ENCODE data around the gene GLP1R.

The GLP1R gene

GRCh38 chr6:39044181-39044580 lies 4.4 kb upstream of the GLP1R start:
- Histone ChIP-seq H3K36me3 (ENCODE audit: control insufficient read depth, insufficient read depth, low read length, severe bottlenecking) (no peaks in the 10 kb centered on the region), H3K4me3 (ENCODE audit: low read length) (no peak overlapping the region), H3K4me1 (ENCODE audit: control insufficient read depth, insufficient read depth, low read length) (no peaks in the 10 kb centered on the region), H3K27me3 (replicated peaks; ENCODE audit: control insufficient read depth, insufficient read depth, low read length) (peaks cover 44% of the 10 kb centered on the region), H3K9me3 (ENCODE audit: control insufficient read depth, low read length) (peaks cover 10% of the 10 kb centered on the region), H3K9ac (ENCODE audit: low read length) (no peak overlapping the region)
- DNase-seq (ENCODE audit: low read depth), result no peak

GRCh38 chr6:39047434-39048327 lies 900 bp upstream of the GLP1R start:
- peak overlapping the region; percentile 59 for H3K4me3 ChIP-seq (ENCODE audit: low read length)
- no peak overlapping the region for H3K9ac ChIP-seq (ENCODE audit: low read length)
- no peaks in the 10 kb centered on the region for H3K9me3 ChIP-seq (ENCODE audit: control insufficient read depth, low read length)
- H3K27me3 ChIP-seq (replicated peaks; ENCODE audit: control insufficient read depth, insufficient read depth, low read length), result peaks cover 69% of the 10 kb centered on the region
- no peak for DNase-seq (ENCODE audit: low read depth)
- H3K36me3 ChIP-seq (ENCODE audit: control insufficient read depth, insufficient read depth, low read length, severe bottlenecking), result no peaks in the 10 kb centered on the region
- no peaks in the 10 kb centered on the region for H3K4me1 ChIP-seq (ENCODE audit: control insufficient read depth, insufficient read depth, low read length)

- Histone ChIP-seq H3K4me1 (ENCODE audit: control insufficient read depth, insufficient read depth, low read length) (peaks cover 5% of the 10 kb centered on the region), H3K36me3 (ENCODE audit: control insufficient read depth, insufficient read depth, low read length, severe bottlenecking) (no peaks in the 10 kb centered on the region), H3K9ac (ENCODE audit: low read length) (no peak overlapping the region), H3K27me3 (replicated peaks; ENCODE audit: control insufficient read depth, insufficient read depth, low read length) (peaks cover 82% of the 10 kb centered on the region), H3K9me3 (ENCODE audit: control insufficient read depth, low read length) (no peaks in the 10 kb centered on the region), H3K4me3 (ENCODE audit: low read length) (no peak overlapping the region)
- DNase-seq (ENCODE audit: low read depth), result no peak
Measured at GRCh38 chr6:39049575-39050283, 1.1 kb downstream of the GLP1R start.

DNA sequence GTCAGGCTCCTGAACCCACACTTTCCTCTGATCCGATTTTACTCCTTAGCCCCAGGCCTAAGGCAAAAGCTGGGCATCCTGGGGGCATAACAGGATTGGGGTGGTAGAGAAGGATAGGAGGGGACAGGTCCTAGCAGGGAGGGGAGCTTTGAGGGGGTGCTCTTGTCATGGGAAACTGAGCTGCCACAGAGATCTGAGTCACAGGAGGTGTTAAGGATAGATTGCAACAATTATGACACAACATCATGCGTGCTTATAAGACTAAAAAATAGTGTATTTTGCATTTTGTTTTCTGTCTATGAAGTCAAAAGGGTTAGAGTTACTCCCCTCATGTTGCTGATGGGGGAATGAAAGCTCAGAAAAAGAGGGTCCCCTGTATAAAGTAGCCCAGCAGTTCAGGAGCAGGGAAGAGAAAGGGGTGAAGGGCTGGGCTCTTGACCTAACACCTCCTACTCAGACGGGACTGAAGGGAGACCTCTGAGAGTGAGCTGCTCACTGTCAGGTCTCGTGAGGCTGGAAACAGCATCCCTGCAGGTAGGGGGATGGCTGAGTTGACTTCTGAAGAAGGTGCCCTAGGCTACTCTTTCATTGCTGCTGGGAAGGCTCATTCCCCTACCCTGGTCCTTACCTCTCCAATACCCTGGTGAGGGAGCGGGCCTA lies 2.0 kb downstream of the GLP1R start:
- DNase-seq (ENCODE audit: low read depth), result no peak
- H3K27me3 ChIP-seq (replicated peaks; ENCODE audit: control insufficient read depth, insufficient read depth, low read length), result peaks cover 82% of the 10 kb centered on the region
- H3K9me3 ChIP-seq (ENCODE audit: control insufficient read depth, low read length), result no peaks in the 10 kb centered on the region
- H3K9ac ChIP-seq (ENCODE audit: low read length), result no peak overlapping the region
- H3K36me3 ChIP-seq (ENCODE audit: control insufficient read depth, insufficient read depth, low read length, severe bottlenecking), result no peaks in the 10 kb centered on the region
- H3K4me1 ChIP-seq (ENCODE audit: control insufficient read depth, insufficient read depth, low read length), result peaks cover 5% of the 10 kb centered on the region
- H3K4me3 ChIP-seq (ENCODE audit: low read length), result no peak overlapping the region

DNA sequence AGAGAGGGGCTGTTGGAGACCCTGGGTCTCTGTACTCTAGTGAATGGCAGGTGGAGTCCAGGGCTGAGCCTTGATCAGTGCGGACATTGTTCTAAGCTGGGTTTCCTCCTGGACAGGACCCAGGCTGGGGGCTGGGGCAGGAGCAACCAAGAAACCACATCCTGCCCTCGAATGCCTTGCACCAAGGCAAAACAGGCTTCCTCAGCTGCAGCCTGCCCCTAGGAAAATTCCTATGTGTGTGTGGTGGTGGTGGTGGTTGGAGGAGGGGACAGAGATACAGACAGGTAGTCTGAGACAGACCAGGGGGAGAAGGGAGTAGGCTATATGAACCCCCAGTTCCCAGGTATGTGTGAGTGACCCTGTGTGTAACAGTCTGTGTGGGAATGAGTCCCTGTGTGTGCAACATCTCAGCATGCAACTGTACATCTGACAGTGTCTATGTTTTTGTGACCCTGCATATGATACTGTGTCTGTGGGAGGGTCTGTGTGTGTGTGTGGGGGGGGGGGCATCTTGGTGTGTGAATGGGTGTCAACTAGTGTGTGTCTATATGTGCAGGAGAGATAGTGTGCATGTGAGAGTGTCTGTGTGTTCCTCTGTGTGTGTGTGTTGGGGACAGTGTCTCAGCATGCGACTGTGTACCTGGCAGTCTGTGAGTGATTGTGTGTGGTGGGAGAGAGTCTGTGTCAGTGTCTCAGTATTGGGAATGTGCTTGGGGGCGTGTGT lies 3.0 kb downstream of the GLP1R start:
- Histone ChIP-seq H3K4me3 (ENCODE audit: low read length) (no peak overlapping the region), H3K4me1 (ENCODE audit: control insufficient read depth, insufficient read depth, low read length) (peaks cover 5% of the 10 kb centered on the region), H3K9me3 (ENCODE audit: control insufficient read depth, low read length) (no peaks in the 10 kb centered on the region), H3K27me3 (replicated peaks; ENCODE audit: control insufficient read depth, insufficient read depth, low read length) (peaks cover 81% of the 10 kb centered on the region), H3K36me3 (ENCODE audit: control insufficient read depth, insufficient read depth, low read length, severe bottlenecking) (no peaks in the 10 kb centered on the region), H3K9ac (ENCODE audit: low read length) (no peak overlapping the region)
- no peak for DNase-seq (ENCODE audit: low read depth)

GRCh38 chr6:39053016-39053624 lies 4.5 kb downstream of the GLP1R start:
- Histone ChIP-seq H3K27me3 (replicated peaks; ENCODE audit: control insufficient read depth, insufficient read depth, low read length) (peaks cover 75% of the 10 kb centered on the region), H3K9me3 (ENCODE audit: control insufficient read depth, low read length) (no peaks in the 10 kb centered on the region), H3K9ac (ENCODE audit: low read length) (no peak overlapping the region), H3K36me3 (ENCODE audit: control insufficient read depth, insufficient read depth, low read length, severe bottlenecking) (no peaks in the 10 kb centered on the region), H3K4me3 (ENCODE audit: low read length) (no peak overlapping the region), H3K4me1 (ENCODE audit: control insufficient read depth, insufficient read depth, low read length) (peaks cover 5% of the 10 kb centered on the region)
- DNase-seq (ENCODE audit: low read depth), result no peak

DNA sequence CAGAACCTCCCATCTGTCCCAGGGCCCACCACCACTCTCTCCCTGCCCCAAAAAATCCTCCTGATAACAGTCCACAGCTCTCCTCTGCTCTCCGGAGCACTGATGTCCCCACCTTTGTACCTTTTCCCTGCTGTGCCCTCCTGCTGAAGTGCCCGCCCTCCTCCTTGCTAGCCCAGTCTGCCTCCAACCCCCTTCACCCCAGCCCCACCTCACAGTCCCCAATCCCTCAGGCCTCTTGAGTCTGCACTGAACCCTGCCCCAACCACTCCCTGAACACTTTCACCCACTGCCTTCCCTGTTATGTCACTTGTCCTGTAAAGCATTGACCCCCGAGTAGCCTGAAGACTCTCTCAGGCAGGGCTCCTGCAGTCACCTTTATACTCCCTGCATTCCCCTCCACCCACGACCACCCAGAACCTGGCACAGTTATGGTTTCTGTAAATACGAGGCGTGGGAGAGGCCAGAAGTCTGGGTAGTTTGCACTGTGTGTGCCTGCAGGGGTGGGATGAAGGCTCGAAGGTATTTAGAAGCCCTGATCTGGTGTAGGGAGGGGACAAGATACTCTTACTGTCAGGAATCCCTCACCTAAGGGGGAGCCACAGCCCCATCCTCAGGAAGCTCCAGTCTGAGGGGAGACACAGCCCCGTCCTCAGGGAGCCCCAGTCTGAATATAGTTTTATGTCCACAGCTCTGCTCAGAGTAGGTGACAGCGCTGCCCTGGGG lies 5.4 kb downstream of the GLP1R start:
- Histone ChIP-seq H3K4me3 (ENCODE audit: low read length) (no peak overlapping the region), H3K9ac (ENCODE audit: low read length) (no peak overlapping the region), H3K4me1 (ENCODE audit: control insufficient read depth, insufficient read depth, low read length) (peaks cover 5% of the 10 kb centered on the region), H3K9me3 (ENCODE audit: control insufficient read depth, low read length) (no peaks in the 10 kb centered on the region), H3K27me3 (replicated peaks; ENCODE audit: control insufficient read depth, insufficient read depth, low read length) (peaks cover 79% of the 10 kb centered on the region), H3K36me3 (ENCODE audit: control insufficient read depth, insufficient read depth, low read length, severe bottlenecking) (no peaks in the 10 kb centered on the region)
- DNase-seq (ENCODE audit: low read depth), result no peak

DNA sequence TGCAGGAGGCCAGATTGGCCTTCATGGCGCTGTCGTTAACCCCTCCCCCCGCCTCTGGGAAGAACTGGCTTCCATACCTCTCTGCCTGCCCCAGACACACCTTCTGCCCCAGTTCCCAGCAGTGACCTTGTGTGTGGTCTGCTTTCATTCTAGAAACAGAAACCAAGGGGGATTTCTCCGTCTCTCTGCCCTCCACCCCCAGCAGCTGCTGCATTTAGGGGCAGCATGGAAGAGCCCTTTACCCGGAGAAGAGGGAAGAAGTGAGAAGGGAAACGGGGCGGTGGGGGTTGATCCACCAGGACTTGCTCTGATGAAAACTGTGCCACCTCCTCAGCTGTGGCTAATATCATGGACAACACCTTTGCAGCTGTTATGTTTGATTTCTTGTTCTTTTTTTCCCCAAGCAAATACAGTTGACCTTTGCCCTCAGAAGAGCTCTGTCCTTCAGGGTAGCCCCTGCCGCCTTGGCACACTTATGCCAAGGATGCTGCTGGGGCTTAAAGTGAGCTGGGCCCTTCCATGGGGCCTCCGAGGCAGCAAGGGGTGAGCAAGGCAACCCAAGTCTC lies 6.1 kb downstream of the GLP1R start:
- Histone ChIP-seq H3K27me3 (replicated peaks; ENCODE audit: control insufficient read depth, insufficient read depth, low read length) (peaks cover 79% of the 10 kb centered on the region), H3K4me1 (ENCODE audit: control insufficient read depth, insufficient read depth, low read length) (peaks cover 5% of the 10 kb centered on the region)
- no peak for DNase-seq (ENCODE audit: low read depth)

DNA sequence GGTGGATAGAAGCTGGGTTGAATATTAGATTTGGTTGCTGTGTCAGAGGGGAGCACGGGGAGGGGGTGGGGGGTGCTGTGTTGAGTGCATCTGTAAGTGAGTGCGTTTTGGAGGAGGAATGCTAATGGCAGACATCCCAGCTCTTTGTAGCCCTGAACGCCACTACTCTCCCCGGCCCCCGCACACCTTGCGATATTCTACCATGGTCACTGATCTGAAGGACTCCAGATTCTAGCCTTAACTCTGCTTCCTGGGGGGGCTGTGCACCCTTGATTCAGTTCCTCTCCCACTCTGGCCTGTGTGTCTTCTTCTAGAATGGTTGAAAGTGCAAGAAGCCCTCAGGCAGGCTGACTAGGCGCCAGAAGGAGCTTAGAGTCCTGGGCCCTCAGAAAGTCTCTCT lies 7.1 kb downstream of the GLP1R start:
- H3K4me1 ChIP-seq (ENCODE audit: control insufficient read depth, insufficient read depth, low read length), result peaks cover 5% of the 10 kb centered on the region
- no peak overlapping the region for H3K9ac ChIP-seq (ENCODE audit: low read length)
- H3K27me3 ChIP-seq (replicated peaks; ENCODE audit: control insufficient read depth, insufficient read depth, low read length), result peaks cover 78% of the 10 kb centered on the region
- no peaks in the 10 kb centered on the region for H3K9me3 ChIP-seq (ENCODE audit: control insufficient read depth, low read length)
- no peak for DNase-seq (ENCODE audit: low read depth)
- no peak overlapping the region for H3K4me3 ChIP-seq (ENCODE audit: low read length)
- no peaks in the 10 kb centered on the region for H3K36me3 ChIP-seq (ENCODE audit: control insufficient read depth, insufficient read depth, low read length, severe bottlenecking)

More for the DNA sequence above, 6.1 kb downstream of the GLP1R start:
- H3K4me3 ChIP-seq (ENCODE audit: low read length), result no peak overlapping the region
- no peaks in the 10 kb centered on the region for H3K36me3 ChIP-seq (ENCODE audit: control insufficient read depth, insufficient read depth, low read length, severe bottlenecking)
- H3K9me3 ChIP-seq (ENCODE audit: control insufficient read depth, low read length), result no peaks in the 10 kb centered on the region
- H3K9ac ChIP-seq (ENCODE audit: low read length), result no peak overlapping the region

GRCh38 chr6:39056191-39056590 lies 7.6 kb downstream of the GLP1R start:
- no peak for DNase-seq (ENCODE audit: low read depth)
- H3K27me3 ChIP-seq (replicated peaks; ENCODE audit: control insufficient read depth, insufficient read depth, low read length), result peaks cover 78% of the 10 kb centered on the region
- H3K9me3 ChIP-seq (ENCODE audit: control insufficient read depth, low read length), result no peaks in the 10 kb centered on the region
- H3K4me1 ChIP-seq (ENCODE audit: control insufficient read depth, insufficient read depth, low read length), result peaks cover 5% of the 10 kb centered on the region
- no peak overlapping the region for H3K9ac ChIP-seq (ENCODE audit: low read length)
- no peak overlapping the region for H3K4me3 ChIP-seq (ENCODE audit: low read length)
- H3K36me3 ChIP-seq (ENCODE audit: control insufficient read depth, insufficient read depth, low read length, severe bottlenecking), result no peaks in the 10 kb centered on the region

All from adipocyte (in vitro differentiated cells).